IgD-negative memory B cell (primary cell): Measurements from ENCODE around the gene AMMECR1L. TPM values are rescaled to one million over a fixed set of nuclear protein-coding genes. Genes with fewer than 3 reads are reported as not detected.
"Not testable (repeated sequence)": the region's sequence is repeated elsewhere in the genome, so short reads cannot be mapped to it uniquely, and the experiment has no call there.

ENCODE experiments used
- H3K27ac Mint-ChIP-seq, 3 donors: one replicate each; pipeline ENCODE4 v1.8.0; 2020 to 2022; ENCODE audit warnings: mild to moderate bottlenecking in 3 of 3, mixed read lengths in 3 of 3, moderate library complexity in 1 of 3
- H3K27me3 Mint-ChIP-seq: one replicate; pipeline ENCODE4 v1.8.0; 2021; ENCODE audit warnings: mixed read lengths
- H3K36me3 Mint-ChIP-seq: one replicate; pipeline ENCODE4 v1.8.0; 2020; ENCODE audit warnings: mild to moderate bottlenecking, mixed read lengths
- H3K4me1 Mint-ChIP-seq, 3 donors: one replicate each; pipeline ENCODE4 v1.8.0; 2020 to 2022; ENCODE audit warnings: mixed read lengths in 3 of 3, mild to moderate bottlenecking in 1 of 3
- H3K4me3 Mint-ChIP-seq, 4 donors: one replicate each; pipeline ENCODE4 v1.8.0; 2020 to 2022; ENCODE audit warnings: mild to moderate bottlenecking in 4 of 4, mixed read lengths in 4 of 4, moderate library complexity in 3 of 4
- H3K9me3 Mint-ChIP-seq, 3 donors: one replicate each; pipeline ENCODE4 v1.8.0; 2020 to 2021; ENCODE audit warnings: mixed read lengths in 3 of 3, mild to moderate bottlenecking in 1 of 3
- polyA plus RNA-seq: library from polyadenylated mRNA; unstranded; fragments of 300-500 nt; fragmentation: Illumina TruSeq; gene quantifications from one replicate; pipeline ENCODE4 v1.2.3, GENCODE V29; 2021

The AMMECR1L gene
- polyA plus RNA-seq, 1 donor from 2014 or later, result 6.7 TPM

DNA sequence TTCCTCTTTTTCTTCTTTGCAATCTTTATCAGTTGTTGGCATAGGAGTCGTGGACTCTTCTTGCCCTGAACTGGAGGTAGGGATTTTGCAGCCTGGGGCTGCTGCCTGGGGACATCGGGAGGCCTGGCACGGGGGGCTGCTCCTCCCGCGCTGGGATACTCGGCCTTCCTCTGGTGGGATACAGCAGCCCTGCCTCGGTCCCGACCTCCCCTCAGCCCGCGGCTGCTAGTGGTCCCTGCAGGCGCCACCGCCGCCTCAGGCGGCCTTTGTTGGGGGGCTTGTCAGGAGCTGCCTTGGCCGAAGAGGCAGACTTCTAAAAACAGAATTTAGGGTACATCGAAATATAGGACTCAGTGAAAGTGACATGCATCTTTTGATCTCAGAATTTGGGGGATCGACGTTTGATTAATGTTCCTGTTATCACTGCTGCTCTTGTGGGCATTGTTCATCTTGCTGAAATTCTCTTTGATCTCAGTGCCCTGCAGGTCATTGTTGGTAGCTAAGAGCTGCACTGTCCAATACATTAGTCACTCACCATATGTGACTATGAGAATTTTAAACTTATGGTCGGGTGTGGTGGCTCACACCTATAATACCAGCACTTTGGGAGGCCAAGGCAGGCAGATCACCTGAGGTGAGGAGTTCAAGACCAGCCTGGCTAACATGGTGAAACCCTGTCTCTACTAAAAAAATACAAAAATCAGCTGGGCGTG, 44.1 kb downstream of the AMMECR1L start:
- no peaks in the 10 kb centered on the region for H3K9me3 Mint-ChIP-seq
- H3K4me3 Mint-ChIP-seq, result no peak overlapping the region
- H3K4me1 Mint-ChIP-seq, result peaks cover 0 to 6% (median 2%) of the 10 kb centered on the region in 3 donors
- H3K36me3 Mint-ChIP-seq, result peaks cover 8% of the 10 kb centered on the region
- H3K27me3 Mint-ChIP-seq, result peaks cover 2% of the 10 kb centered on the region
- H3K27ac Mint-ChIP-seq, result no peak overlapping the region

DNA sequence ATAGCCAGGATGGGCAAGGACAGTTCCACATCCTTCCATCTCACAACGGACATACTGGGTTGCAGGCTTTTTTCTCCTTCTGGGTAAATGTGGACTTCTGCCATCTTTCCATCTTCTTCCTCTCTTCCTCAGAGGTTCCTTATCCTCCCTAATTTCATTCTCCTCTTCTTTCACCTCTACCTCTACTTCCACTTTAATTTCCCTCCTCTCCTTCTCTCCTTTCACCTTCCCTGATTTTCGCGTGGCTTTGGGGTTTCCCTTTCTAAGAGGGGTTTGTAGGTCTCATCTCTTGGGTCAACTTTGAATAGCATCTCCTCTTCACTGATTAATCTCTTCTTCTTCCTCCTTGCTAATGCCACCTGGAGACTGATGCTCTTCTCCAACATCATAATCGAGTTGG, 44.9 kb downstream of the AMMECR1L start:
- H3K27me3 Mint-ChIP-seq, result peaks cover 2% of the 10 kb centered on the region
- H3K4me1 Mint-ChIP-seq, result peaks cover 0 to 6% (median 5%) of the 10 kb centered on the region in 3 donors
- no peak overlapping the region for H3K4me3 Mint-ChIP-seq
- peaks cover 4% of the 10 kb centered on the region for H3K36me3 Mint-ChIP-seq
- H3K27ac Mint-ChIP-seq, result no peak overlapping the region
- no peaks in the 10 kb centered on the region for H3K9me3 Mint-ChIP-seq

DNA sequence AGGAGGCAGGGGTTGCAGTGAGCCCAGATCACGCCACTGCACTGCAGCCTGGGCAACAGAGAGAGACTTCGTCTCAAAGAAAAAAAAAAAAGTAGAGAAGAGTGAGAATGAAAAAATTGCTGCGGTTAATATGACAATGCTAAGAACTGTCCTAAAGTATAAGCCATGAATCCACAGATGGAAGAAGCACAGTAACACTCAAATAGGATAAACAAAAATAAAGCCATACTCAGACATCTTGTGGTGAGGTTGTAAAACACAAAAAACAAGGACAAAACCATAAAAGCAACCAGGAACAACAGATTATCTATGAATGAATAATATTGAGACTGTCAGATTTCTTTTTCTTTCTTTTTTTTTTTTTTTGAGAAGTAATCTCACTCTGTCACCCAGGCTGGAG, 50.8 kb downstream of the AMMECR1L start:
- Mint-ChIP-seq H3K27me3 (peaks cover 20% of the 10 kb centered on the region), H3K36me3 (peaks cover 2% of the 10 kb centered on the region), H3K9me3 (no peaks in the 10 kb centered on the region), H3K27ac (no peak overlapping the region), H3K4me1 (peaks cover 17 to 24% (median 20%) of the 10 kb centered on the region in 3 donors), H3K4me3 (no peak overlapping the region)

DNA sequence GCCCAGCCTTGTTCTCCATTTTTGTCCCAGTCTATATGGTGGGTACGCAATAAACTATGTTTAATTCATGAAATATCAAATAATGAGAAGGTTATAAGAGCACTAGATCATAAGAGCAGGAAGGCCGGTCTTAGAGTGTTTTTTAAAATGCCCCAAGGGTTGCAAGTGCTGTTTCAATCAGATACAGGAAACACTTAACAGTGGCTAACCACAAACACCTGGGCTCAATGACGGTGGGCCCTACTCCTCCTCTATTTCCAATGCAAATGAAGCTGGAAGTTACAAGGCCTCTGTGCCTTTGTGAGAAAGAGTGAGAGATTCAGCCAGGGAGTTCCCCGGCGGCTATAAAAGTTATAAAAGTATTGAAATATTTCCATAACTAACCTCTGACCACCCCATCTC, 55.9 kb downstream of the AMMECR1L start:
- Mint-ChIP-seq H3K36me3 (peaks cover 2% of the 10 kb centered on the region), H3K4me3 (peak overlapping the region in 3 of 4 donors; percentile 39 to 88 (median 83)), H3K27ac (peak overlapping the region; percentile 33 to 73 (median 43)), H3K9me3 (peaks cover 6 to 9% (median 7%) of the 10 kb centered on the region in 3 donors), H3K4me1 (peaks cover 30 to 42% (median 38%) of the 10 kb centered on the region in 3 donors), H3K27me3 (peaks cover 41% of the 10 kb centered on the region)

DNA sequence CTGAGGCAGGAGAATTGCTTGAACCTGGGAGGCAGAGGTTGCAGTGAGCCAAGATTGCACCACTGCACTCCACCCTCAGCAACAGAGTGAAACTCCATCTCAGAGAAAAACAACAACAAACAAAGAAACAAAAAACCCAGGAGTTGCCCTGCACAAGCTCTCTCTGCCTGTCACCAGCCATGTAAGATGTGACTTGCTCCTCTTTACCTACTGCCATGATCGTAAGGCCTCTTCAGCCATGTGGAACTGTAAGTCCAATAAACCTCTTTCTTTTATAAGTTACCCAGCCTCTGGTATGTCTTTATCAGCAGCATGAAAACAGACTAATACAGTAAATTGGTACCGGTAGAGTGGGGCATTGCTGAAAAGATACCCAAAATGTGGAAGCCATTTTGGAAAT, 59.0 kb downstream of the AMMECR1L start:
- H3K9me3 Mint-ChIP-seq, result peaks cover 6 to 15% (median 7%) of the 10 kb centered on the region in 3 donors
- H3K36me3 Mint-ChIP-seq, result not testable (repeated sequence)
- H3K4me1 Mint-ChIP-seq, result peaks cover 24 to 34% (median 31%) of the 10 kb centered on the region in 3 donors
- peak overlapping the region in 1 of 3 donors; percentile 42 for H3K27ac Mint-ChIP-seq
- peaks cover 29% of the 10 kb centered on the region for H3K27me3 Mint-ChIP-seq
- H3K4me3 Mint-ChIP-seq, result peak overlapping the region in 1 of 4 donors; percentile 6

DNA sequence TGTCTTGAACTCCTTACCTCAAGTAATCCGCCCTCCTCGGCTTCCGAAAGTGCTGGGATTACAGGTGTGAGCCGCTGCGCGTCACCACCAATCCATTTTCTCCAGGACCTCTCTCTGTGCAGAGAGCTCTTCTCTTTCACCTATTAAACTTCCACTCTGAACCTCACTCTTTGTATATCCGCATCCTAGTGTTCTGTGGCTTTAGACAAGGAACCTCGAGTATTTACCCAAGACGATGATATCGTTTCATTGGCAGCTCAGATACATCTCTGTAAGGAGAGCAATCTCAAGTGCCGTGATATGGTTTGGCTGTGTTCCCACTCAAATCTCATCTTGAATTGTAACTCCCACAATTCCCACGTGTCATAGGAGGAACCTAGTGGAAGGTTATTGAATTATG, 59.7 kb downstream of the AMMECR1L start:
- Mint-ChIP-seq H3K36me3 (no peaks in the 10 kb centered on the region), H3K27me3 (peaks cover 24% of the 10 kb centered on the region), H3K27ac (no peak overlapping the region), H3K9me3 (peaks cover 6 to 18% (median 10%) of the 10 kb centered on the region in 3 donors), H3K4me1 (peaks cover 17 to 29% (median 26%) of the 10 kb centered on the region in 3 donors), H3K4me3 (no peak overlapping the region)

DNA sequence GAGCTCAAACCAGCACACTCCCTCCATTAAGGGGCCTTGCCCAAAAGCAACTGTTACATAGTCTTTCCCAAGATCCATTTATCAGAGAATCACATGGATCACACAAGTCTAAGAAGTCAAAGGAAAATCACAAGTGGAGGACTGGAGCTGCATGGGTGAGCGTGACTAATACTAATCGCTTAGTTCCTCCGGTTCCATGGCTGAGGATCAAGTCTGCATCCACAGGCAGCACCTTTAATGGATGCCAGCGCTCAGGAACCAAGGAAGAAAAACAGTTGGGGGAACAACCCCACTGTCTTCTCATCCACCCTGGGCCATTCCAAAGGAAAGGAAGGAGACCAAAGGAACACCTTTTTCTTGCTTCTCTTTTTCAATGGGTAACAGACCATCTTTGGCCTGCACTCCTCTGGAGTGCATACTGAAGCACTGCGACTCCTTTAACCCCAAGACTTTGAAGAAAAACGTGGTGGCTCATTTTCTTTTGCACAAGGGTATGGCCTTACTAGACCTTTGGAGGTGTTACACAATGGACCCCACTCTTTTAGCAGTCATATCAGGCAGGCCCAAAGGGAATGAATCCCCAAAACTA, 65.6 kb downstream of the AMMECR1L start:
- no peak overlapping the region for H3K4me3 Mint-ChIP-seq
- H3K4me1 Mint-ChIP-seq, result no peaks in the 10 kb centered on the region
- H3K9me3 Mint-ChIP-seq, result peaks cover 0 to 24% (median 17%) of the 10 kb centered on the region in 3 donors
- peaks cover 15% of the 10 kb centered on the region for H3K27me3 Mint-ChIP-seq
- H3K36me3 Mint-ChIP-seq, result peaks cover 1% of the 10 kb centered on the region
- H3K27ac Mint-ChIP-seq, result no peak overlapping the region

DNA sequence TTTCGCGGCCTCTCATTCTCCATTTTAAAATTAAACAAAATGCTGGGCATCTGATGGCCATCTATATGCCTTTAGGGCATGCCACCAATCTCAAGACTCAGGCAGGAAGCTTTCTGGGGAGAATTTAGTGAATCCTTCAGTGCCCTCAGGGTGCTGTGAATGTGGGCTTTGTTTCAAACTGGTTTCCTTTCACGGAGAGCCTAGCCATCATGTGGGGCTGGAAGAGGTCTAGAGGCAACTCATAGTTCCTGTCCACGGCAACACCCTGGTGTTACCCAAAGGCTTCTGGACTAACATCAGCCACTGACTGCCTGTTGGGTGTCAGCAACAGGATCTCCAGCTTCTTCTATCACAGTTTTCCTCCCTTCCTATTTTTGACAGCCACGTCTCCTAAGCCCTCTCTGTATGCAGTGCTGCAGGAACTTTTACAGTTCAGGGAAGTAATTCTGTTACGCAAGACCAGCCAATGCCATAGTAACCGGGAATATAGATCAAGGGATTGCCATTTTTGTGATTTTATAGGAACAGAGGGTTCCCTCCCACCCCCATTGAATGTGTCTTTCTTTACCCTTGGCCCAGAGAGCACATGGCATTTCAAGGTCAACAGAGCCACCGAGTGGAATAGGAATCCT, 66.8 kb downstream of the AMMECR1L start:
- Mint-ChIP-seq H3K36me3 (peaks cover 1% of the 10 kb centered on the region), H3K4me1 (no peaks in the 10 kb centered on the region), H3K9me3 (peaks cover 0 to 24% (median 15%) of the 10 kb centered on the region in 3 donors), H3K4me3 (peak overlapping the region in 1 of 4 donors; percentile 29), H3K27ac (no peak overlapping the region), H3K27me3 (peaks cover 13% of the 10 kb centered on the region)

DNA sequence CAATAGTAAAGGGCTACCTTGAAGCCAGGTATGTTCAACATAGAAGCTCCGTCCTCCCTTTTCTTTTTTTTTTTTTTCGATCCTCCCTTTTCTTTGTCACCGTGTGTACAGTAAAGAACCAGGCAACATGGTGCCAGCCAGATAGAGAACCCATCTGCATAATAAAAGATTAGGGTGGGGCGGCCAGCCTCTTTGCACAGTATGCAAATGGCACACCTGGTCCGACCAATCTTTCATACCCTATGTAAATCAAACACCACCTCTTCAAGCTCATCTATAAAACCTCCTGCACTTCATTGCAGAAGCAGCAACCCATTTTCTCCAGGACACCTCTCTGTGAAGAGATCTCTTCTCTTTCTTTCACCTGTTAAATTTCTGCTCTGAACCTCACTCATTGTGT, 67.5 kb downstream of the AMMECR1L start:
- Mint-ChIP-seq H3K36me3 (peaks cover 1% of the 10 kb centered on the region), H3K9me3 (peaks cover 0 to 24% (median 15%) of the 10 kb centered on the region in 3 donors), H3K27ac (no peak overlapping the region), H3K4me1 (no peaks in the 10 kb centered on the region), H3K4me3 (no peak overlapping the region), H3K27me3 (peaks cover 13% of the 10 kb centered on the region)

DNA sequence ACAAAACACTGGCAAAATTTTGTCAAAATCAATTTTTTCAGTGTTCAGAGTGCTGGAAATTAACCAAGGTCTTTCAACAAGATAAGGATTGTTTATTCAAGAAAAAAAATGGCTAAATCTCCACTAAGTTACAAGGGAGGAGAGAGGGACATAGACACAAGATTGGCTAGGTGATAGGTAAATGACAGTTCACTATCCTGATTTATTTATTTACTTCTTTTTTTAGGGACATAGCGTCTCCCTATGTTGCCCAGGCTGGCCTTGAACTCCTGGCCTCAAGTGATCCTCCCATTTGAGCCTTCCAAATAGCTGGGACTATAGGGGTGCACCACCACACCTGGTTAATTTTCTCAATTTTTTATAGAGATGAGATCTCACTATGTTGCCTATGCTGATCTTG, 71.1 kb downstream of the AMMECR1L start:
- Mint-ChIP-seq H3K36me3 (peaks cover 1% of the 10 kb centered on the region), H3K27me3 (peaks cover 13% of the 10 kb centered on the region), H3K9me3 (peaks cover 0 to 7% (median 5%) of the 10 kb centered on the region in 3 donors), H3K4me1 (peaks cover 5 to 17% (median 15%) of the 10 kb centered on the region in 3 donors), H3K27ac (no peak overlapping the region), H3K4me3 (peak overlapping the region in 1 of 4 donors; percentile 39)

DNA sequence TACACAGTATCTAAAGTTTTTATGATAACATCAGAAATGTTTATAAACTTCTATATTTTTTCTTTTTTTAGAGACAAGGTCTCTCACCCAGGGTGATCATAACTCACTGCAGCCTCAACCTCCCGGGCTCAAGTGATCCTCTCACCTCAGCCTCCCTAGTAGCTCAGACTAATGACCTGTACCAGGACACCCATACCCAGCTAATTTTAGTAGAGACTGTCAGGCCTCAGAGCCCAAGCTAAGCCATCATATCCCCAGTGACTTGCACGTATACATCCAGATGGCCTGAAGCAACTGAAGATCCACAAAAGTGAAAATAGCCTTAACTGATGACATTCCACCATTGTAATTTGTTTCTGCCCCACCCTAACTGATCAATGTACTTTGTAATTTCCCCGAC, 73.3 kb downstream of the AMMECR1L start:
- not testable (repeated sequence) for H3K36me3 Mint-ChIP-seq, H3K9me3 Mint-ChIP-seq, H3K27me3 Mint-ChIP-seq
- peak overlapping the region in 2 of 4 donors; percentile 41 to 98 for H3K4me3 Mint-ChIP-seq
- H3K4me1 Mint-ChIP-seq, result peaks cover 16 to 28% (median 27%) of the 10 kb centered on the region in 3 donors
- H3K27ac Mint-ChIP-seq, result peak overlapping the region in 1 of 3 donors; percentile 95

Other genes with a start within 250 kb of the AMMECR1L start
- gene GPR17, start 239.8 kb downstream of the AMMECR1L start, polyA plus RNA-seq, result not detected
- 35.1 TPM for gene LIMS2, start 210.4 kb downstream of the AMMECR1L start, polyA plus RNA-seq
- gene SFT2D3, start 184.5 kb downstream of the AMMECR1L start, polyA plus RNA-seq, result not detected
- 39.5 TPM for gene WDR33, start 74.8 kb downstream of the AMMECR1L start, polyA plus RNA-seq
- 42.7 TPM for gene POLR2D, start 27.8 kb downstream of the AMMECR1L start, polyA plus RNA-seq
- gene SAP130, start 142.1 kb upstream of the AMMECR1L start, polyA plus RNA-seq, result 12.0 TPM
- 10.9 TPM for gene UGGT1, start 205.2 kb upstream of the AMMECR1L start, polyA plus RNA-seq